Stomach (tissue), 9 donors: ENCODE measurements around the gene DCLK2. TPM values are rescaled to one million over a fixed set of nuclear protein-coding genes. Genes with fewer than 3 reads are reported as not detected.
A peak's percentile ranks its signal among the peaks of the same experiment; 100 is the strongest.

Experiments
- DNase-seq, 2 donors: peaks; one replicate each; pipeline versions ENCODE4 v3.0.0 to v3.0.0-alpha.2; 2013 to 2019
- H3K27ac ChIP-seq, 5 donors: fragments of 200-600 bp in 4 of 5; sonication (generic) in 4 of 5; one replicate each; pipeline ENCODE4 v1.5.1; 2013 to 2019; ENCODE audit warnings: mild to moderate bottlenecking in 1 of 5, moderate library complexity in 1 of 5
- H3K27me3 ChIP-seq, 3 donors: fragments of 200-600 bp; sonication (generic); one replicate each; pipeline ENCODE4 v1.5.1; 2017 to 2019; ENCODE audit warnings: mixed run types in 1 of 3
- H3K36me3 ChIP-seq, 4 donors: fragments of 200-600 bp; sonication (generic); 1 replicate in 3 of 4; 2 replicates in 1 of 4; pipeline ENCODE4 v1.5.1; 2016 to 2019
- H3K4me1 ChIP-seq, 4 donors: fragments of 200-600 bp; sonication (generic); one replicate each; pipeline ENCODE4 v1.5.1; 2016 to 2019
- H3K4me3 ChIP-seq, 4 donors: fragments of 200-600 bp; sonication (generic) in 3 of 4; one replicate each; pipeline ENCODE4 v1.5.1; 2016 to 2019; ENCODE audit warnings: mild to moderate bottlenecking in 1 of 4
- H3K9me3 ChIP-seq, 4 donors: fragments of 200-600 bp; sonication (generic); one replicate each; pipeline ENCODE4 v1.5.1; 2016 to 2019
- EP300 ChIP-seq: sonication (generic); formaldehyde crosslinking; IDR thresholded peaks from one replicate; pipeline ENCODE4 v1.6.1; 2017; ENCODE audit warnings: antibody characterized with exemption
- POLR2A ChIP-seq, 4 donors: fragments of 450-650 bp; IDR thresholded peaks; one replicate each; pipeline ENCODE4 v1.6.1; 2016; ENCODE audit warnings: antibody characterized with exemption in 4 of 4, control low read depth in 2 of 4, mild to moderate bottlenecking in 1 of 4, moderate library complexity in 1 of 4
- POLR2AphosphoS5 ChIP-seq, 3 donors: sonication (generic); formaldehyde crosslinking; IDR thresholded peaks; one replicate each; pipeline ENCODE4 v1.6.1; 2016; ENCODE audit warnings: antibody characterized with exemption in 3 of 3
- WGBS, 5 donors: extraction: QIAGEN DNeasy Blood & Tissue Kit in 3 of 5; methylation state at CpG; one replicate each; pipeline versions ENCODE4 v1.1.5 to v1.1.7; 2013 to 2018; 5-methylcytosine and 5-hydroxymethylcytosine counted together
- intact Hi-C: fragments of 100-400 bp; cut with DNase I; formaldehyde crosslinking; loops from one replicate; pipeline ENCODE4 v1.15.1; 2023; ENCODE audit warnings: low total_unique reads
- polyA plus RNA-seq, 3 donors: library from polyadenylated mRNA; stranded (reverse); fragments of 200-250 nt; gene quantifications; one replicate each; pipeline ENCODE4 v1.2.3, GENCODE V29; 2013
- total RNA-seq, 5 donors: library from RNA; depleted of rRNA; stranded (reverse); fragments of >200 nt; gene quantifications; one replicate each; pipeline versions ENCODE4 v1.1.0 to v1.2.3, GENCODE V29; 2014 to 2016
- TF ChIP-seq, protein P1 (sequence below), 7 experiments: fragments of 450-650 bp in 4 of 7; fragments of 200-600 bp in 3 of 7; sonication (generic) in 3 of 7; IDR thresholded peaks; one replicate each; pipeline ENCODE4 v1.5.1; 2016 to 2019; ENCODE audit warnings: antibody characterized with exemption in 7 of 7, control low read depth in 2 of 7, mild to moderate bottlenecking in 1 of 7
- donor health status: healthy with polysubstance abuse.
- donor health status: Bipolar disorder and iron deficiency.
- donor health status: healthy.

DCLK2 gene
- total and polyA plus RNA-seq, 8 donors: 0.61 to 16.3 (median 1.7) TPM

DNA sequence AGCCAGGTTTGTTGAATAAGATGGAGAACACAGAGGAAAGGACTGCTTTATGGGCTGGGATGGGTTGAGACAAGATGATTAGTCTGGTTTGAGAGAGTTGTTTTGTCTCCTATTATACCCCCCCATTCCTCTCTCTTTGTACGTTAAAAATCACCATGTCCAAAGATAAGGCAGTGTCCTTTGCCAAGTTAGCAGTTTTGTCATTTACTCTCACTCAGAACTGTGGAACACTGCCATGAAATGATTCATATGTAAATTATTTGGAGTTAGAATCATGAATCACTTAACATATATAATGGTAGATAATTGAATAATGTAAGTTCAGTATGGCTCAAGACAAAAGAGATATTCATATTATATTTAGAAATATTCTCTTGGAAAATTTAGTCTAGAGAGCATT, 151.3 kb downstream of the DCLK2 start:
- peaks cover 0 to 11% (median 4%) of the 10 kb centered on the region in 4 donors for H3K4me1 ChIP-seq
- WGBS, 5 donors: 8 to 29% (median 19%) methylated on average over 1 of the region's 1 CpG
- H3K36me3 ChIP-seq: peaks cover 0 to 21% (median 8%) of the 10 kb centered on the region in 4 donors
- TF ChIP-seq POLR2A (IDR thresholded peaks at IDR 0.05) (no peak), POLR2AphosphoS5 (IDR thresholded peaks at IDR 0.05) (no peak), EP300 (no peak)
- TF ChIP-seq, protein P1, sequence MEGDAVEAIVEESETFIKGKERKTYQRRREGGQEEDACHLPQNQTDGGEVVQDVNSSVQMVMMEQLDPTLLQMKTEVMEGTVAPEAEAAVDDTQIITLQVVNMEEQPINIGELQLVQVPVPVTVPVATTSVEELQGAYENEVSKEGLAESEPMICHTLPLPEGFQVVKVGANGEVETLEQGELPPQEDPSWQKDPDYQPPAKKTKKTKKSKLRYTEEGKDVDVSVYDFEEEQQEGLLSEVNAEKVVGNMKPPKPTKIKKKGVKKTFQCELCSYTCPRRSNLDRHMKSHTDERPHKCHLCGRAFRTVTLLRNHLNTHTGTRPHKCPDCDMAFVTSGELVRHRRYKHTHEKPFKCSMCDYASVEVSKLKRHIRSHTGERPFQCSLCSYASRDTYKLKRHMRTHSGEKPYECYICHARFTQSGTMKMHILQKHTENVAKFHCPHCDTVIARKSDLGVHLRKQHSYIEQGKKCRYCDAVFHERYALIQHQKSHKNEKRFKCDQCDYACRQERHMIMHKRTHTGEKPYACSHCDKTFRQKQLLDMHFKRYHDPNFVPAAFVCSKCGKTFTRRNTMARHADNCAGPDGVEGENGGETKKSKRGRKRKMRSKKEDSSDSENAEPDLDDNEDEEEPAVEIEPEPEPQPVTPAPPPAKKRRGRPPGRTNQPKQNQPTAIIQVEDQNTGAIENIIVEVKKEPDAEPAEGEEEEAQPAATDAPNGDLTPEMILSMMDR (IDR thresholded peaks at IDR 0.05): no peak
- H3K27me3 ChIP-seq: no peaks in the 10 kb centered on the region
- no peak overlapping the region for H3K27ac ChIP-seq
- H3K9me3 ChIP-seq: no peaks in the 10 kb centered on the region
- intact Hi-C loops: no loop called here
- DNase-seq: peak in 1 of 2 donors; percentile 49
- no peak overlapping the region for H3K4me3 ChIP-seq

DNA sequence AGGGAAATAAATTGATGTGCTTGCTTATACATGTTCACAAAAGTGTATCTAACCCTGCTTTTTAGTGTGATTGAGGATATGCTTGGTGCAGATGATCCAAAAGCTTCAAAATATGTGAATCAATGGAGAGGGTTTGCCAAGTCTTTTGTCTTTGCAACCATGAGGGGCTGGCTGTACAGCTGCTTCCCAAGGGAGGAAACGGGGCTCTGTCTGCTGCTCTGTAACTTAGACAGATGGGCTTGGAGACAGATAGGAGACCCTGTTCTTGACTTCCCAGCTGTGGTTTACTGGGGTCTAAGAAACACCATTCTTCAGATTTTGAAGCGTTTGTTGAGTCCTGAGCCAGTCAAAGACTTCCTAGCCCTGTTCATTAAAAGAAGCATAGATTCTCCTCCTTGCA, 152.3 kb downstream of the DCLK2 start:
- 69 to 88% (median 76%) methylated on average over 2 of the region's 2 CpGs for WGBS, 5 donors
- Histone ChIP-seq H3K4me3 (no peak overlapping the region), H3K9me3 (no peaks in the 10 kb centered on the region), H3K4me1 (peaks cover 0 to 13% (median 5%) of the 10 kb centered on the region in 4 donors), H3K27me3 (no peaks in the 10 kb centered on the region), H3K27ac (no peak overlapping the region), H3K36me3 (peaks cover 0 to 21% (median 8%) of the 10 kb centered on the region in 4 donors)
- intact Hi-C loops: no loop called here
- TF ChIP-seq EP300 (no peak), POLR2A (IDR thresholded peaks at IDR 0.05) (no peak), POLR2AphosphoS5 (IDR thresholded peaks at IDR 0.05) (no peak)
- TF ChIP-seq, protein P1 (IDR thresholded peaks at IDR 0.05): no peak
- DNase-seq: no peak

DNA sequence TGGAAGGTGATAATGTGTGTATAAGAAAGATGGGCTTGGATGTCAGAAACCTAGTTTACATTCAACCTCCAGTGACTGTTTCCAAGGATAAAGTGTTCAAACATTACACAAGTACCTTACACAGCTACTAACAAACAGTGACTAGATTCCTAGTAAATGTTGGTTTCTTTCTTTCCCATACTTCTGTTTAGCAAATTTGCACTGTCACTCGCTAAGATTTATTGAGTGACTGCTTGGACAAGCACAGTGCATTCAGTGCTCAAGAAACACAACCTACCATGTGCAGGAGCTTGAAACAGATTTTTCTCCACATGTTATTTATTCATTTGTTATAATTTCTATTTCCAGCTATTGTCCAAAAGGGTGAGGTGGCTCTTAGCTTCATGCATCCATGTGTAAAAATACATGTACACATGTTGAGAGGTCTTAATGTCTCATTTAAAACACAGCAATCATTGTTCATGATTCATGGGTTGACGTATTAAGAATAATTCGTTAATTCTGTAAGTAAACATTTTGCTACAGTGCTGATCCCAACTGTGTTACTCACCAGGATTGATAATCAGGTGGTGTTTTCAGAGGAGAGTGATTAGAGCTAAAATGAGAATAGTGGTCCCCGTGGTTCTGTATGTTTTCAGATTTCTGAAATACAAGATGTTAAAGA, 153.0 kb downstream of the DCLK2 start:
- peaks cover 0 to 20% (median 8%) of the 10 kb centered on the region in 4 donors for H3K4me1 ChIP-seq
- H3K9me3 ChIP-seq: no peaks in the 10 kb centered on the region
- no peak for TF ChIP-seq EP300
- no peak for TF ChIP-seq POLR2AphosphoS5 (IDR thresholded peaks at IDR 0.05)
- TF ChIP-seq POLR2A (IDR thresholded peaks at IDR 0.05): no peak
- TF ChIP-seq, protein P1 (IDR thresholded peaks at IDR 0.05): no peak
- no peaks in the 10 kb centered on the region for H3K27me3 ChIP-seq
- 53 to 65% (median 60%) methylated on average over 4 of the region's 4 CpGs for WGBS, 5 donors
- no peak for DNase-seq
- H3K27ac ChIP-seq: no peak overlapping the region
- no peak overlapping the region for H3K4me3 ChIP-seq
- intact Hi-C loops: no loop called here
- H3K36me3 ChIP-seq: peaks cover 0 to 21% (median 8%) of the 10 kb centered on the region in 4 donors

DNA sequence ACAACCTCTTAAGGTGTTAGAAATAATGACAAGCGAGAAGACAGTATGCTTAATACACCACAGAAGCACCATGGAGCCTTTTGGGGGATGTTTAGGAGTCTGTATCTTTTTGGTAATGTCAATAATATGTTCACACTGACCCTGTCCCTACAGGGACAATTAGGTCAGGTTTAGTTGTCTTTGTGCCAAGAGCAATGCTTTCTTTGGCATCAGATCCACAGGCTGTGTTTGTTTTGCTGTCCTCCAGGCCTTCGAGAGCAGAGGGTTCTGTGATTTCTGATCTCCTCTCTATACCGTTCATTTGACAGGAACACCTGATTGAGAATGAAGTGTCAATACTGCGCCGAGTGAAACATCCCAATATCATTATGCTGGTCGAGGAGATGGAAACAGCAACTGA, 153.8 kb downstream of the DCLK2 start:
- Histone ChIP-seq H3K36me3 (peaks cover 0 to 21% (median 8%) of the 10 kb centered on the region in 4 donors), H3K4me3 (no peak overlapping the region), H3K27ac (no peak overlapping the region), H3K27me3 (no peaks in the 10 kb centered on the region), H3K9me3 (no peaks in the 10 kb centered on the region), H3K4me1 (peaks cover 0 to 28% (median 9%) of the 10 kb centered on the region in 4 donors)
- DNase-seq: no peak
- TF ChIP-seq EP300: no peak
- intact Hi-C loops: no loop called here
- 61 to 75% (median 66%) methylated on average over 6 of the region's 6 CpGs for WGBS, 5 donors

DNA sequence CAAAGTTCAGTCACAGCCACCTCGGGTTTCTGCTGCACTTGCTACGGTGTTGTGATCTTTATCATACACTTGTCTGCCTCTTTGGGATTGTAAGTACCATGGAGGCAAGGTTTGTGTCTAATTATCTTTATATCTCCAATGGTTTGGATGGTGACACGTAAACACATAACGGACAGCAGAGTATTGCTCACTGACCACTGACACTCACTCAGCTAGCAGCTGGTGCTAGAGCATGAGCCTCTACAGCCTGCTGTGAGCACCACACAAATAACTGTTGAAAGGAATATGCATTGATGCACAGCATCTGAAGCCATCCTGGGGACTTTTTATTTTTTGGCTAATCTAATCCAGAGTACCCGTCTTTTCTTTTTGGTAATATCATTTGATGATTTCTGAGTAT, 156.0 kb downstream of the DCLK2 start:
- no peaks in the 10 kb centered on the region for H3K27me3 ChIP-seq
- DNase-seq: no peak
- peaks cover 0 to 26% (median 8%) of the 10 kb centered on the region in 4 donors for H3K4me1 ChIP-seq
- no peak for TF ChIP-seq POLR2AphosphoS5 (IDR thresholded peaks at IDR 0.05)
- TF ChIP-seq, protein P1 (IDR thresholded peaks at IDR 0.05): no peak
- TF ChIP-seq EP300: no peak
- TF ChIP-seq POLR2A (IDR thresholded peaks at IDR 0.05): no peak
- intact Hi-C loops: no loop called here
- peaks cover 0 to 21% (median 8%) of the 10 kb centered on the region in 4 donors for H3K36me3 ChIP-seq
- H3K4me3 ChIP-seq: no peak overlapping the region
- 82 to 91% (median 86%) methylated on average over 5 of the region's 5 CpGs for WGBS, 5 donors
- H3K27ac ChIP-seq: no peak overlapping the region
- H3K9me3 ChIP-seq: no peaks in the 10 kb centered on the region
